ENCODE data around the gene AHCYL2.

DNA sequence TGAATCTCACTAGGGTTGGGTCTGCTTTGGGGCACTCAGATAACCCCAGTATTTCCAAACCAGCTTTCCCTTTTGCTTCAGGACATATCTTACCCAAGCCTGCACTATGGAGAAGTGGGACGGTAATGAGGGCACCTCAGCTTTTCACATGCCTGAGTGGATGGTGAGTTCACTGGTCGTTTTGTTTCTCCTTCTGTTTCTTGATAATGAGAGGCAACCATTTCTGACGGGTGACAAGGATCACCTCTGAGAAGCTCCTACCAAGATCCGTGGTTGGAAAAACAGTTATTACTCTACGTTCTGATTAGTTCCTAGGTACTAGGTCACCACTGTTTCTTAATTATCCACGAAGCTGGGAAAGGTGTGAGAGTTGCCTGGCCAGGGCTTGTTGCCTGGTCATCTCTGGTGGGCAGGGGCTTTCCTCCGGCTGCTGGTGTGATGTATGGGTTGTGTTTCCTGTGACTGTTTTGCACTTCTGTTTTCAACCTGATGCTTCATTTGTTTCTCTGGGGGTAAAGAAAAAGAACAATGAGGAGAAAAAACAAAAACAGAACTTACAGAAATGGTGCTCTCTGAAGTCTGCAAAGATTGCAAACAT lies 143.7 kb downstream of the AHCYL2 start:
- TF ChIP-seq CEBPB (IDR thresholded peaks at IDR 0.05; ENCODE audit: low read depth, low read length) (no peak), EP300 (IDR thresholded peaks at IDR 0.05; ENCODE audit: borderline replicate concordance in 1 of 2, low read depth in 2 of 2, low read length in 2 of 2) (no peak), CREB1 (IDR thresholded peaks at IDR 0.05) (no peak), POLR2A (IDR thresholded peaks at IDR 0.05; ENCODE audit: control extremely low read depth in 1 of 2, low read depth in 2 of 2, low read length in 2 of 2) (no peak)
- TF ChIP-seq, protein P1, sequence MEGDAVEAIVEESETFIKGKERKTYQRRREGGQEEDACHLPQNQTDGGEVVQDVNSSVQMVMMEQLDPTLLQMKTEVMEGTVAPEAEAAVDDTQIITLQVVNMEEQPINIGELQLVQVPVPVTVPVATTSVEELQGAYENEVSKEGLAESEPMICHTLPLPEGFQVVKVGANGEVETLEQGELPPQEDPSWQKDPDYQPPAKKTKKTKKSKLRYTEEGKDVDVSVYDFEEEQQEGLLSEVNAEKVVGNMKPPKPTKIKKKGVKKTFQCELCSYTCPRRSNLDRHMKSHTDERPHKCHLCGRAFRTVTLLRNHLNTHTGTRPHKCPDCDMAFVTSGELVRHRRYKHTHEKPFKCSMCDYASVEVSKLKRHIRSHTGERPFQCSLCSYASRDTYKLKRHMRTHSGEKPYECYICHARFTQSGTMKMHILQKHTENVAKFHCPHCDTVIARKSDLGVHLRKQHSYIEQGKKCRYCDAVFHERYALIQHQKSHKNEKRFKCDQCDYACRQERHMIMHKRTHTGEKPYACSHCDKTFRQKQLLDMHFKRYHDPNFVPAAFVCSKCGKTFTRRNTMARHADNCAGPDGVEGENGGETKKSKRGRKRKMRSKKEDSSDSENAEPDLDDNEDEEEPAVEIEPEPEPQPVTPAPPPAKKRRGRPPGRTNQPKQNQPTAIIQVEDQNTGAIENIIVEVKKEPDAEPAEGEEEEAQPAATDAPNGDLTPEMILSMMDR (IDR thresholded peaks at IDR 0.05; ENCODE audit: control extremely low read depth in 1 of 3, insufficient read depth in 1 of 3, low read depth in 1 of 3, low read length in 3 of 3): no peak
